PC-3 (cell line): ENCODE results near the gene SMARCA5.

Source experiments
- EZH2 ChIP-seq: fragments of 300-600 bp; sonication (generic); IDR thresholded peaks from one replicate; pipeline ENCODE4 v1.6.1; 2017; ENCODE audit warnings: antibody characterized with exemption, mild to moderate bottlenecking, low read length; ENCODE audit not compliant: unreplicated experiment
- EZH2phosphoT487 ChIP-seq: fragments of 300-600 bp; sonication (generic); IDR thresholded peaks from 2 replicates; pipeline ENCODE4 v1.6.1; 2018; ENCODE audit warnings: mild to moderate bottlenecking, antibody characterized with exemption, low read length, borderline replicate concordance

DNA sequence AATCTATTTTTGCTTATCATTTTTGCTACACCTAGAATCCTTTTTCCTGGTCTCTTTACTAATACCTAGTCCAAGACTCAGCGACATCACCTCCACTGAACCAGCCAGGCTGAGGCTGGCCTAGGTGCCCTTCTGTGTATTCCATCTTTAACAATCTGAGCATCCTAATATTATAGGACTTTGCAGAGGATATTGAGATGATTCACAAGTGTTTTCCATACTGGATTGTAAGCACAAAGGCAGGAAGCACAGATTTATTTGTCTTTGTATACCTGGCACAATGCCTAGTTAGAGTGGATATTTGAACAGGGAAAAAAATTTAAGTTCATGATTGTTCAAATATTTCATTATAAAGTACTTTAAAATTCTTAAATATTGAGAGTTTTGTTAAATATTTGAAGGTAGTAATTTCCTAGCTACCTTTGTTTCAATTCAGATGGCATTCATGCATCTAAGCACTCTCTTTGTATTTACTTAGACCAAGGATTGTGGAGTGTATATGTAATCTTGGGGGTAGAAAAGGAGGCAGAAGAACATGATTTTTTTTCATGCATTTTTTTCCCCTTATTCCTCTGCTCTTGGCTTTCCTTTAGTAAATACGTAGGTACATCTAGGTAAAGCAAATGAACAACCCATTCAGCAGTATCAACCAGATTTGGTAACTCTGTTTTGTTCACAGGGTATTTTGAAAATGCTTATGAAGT, 18.4 kb downstream of the SMARCA5 start:
- TF ChIP-seq EZH2phosphoT487 (no peak), EZH2 (no peak)
